ENCODE data around the gene PLA2G4B. TPM values are rescaled to one million over a fixed set of nuclear protein-coding genes. Genes with fewer than 3 reads are reported as not detected.

The PLA2G4B gene
- polyA plus RNA-seq, 1 donor (not counting 4 experiments of a cell fraction or from before 2014, with no cell fraction given): 8.6 TPM

DNA sequence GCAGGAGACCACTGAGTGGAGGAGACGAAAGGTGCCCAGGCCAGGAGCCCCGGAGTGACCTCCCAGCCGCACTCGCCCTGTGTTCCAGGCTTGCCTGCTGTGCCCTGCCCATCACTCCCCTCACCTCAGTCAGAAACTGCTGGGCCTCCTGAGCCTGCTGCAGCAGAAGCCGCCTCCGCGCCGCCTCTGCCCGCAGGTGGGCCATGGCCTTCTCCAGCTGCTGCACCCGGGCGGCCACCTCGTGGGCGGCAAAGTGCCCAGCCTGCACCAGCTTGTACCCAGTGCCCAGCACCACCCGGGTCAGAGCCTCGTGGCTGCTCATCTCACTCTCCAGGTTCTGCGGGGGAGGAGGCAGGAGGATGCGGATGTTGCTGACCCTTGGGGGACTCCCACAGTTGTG, 17.6 kb downstream of the PLA2G4B start:
- no peak for FAIRE-seq
- dilution Hi-C loops (cut with MboI; ENCODE audit: extremely low pct_ligation_motif_present, low sequenced_read_pairs): no loop called here

DNA sequence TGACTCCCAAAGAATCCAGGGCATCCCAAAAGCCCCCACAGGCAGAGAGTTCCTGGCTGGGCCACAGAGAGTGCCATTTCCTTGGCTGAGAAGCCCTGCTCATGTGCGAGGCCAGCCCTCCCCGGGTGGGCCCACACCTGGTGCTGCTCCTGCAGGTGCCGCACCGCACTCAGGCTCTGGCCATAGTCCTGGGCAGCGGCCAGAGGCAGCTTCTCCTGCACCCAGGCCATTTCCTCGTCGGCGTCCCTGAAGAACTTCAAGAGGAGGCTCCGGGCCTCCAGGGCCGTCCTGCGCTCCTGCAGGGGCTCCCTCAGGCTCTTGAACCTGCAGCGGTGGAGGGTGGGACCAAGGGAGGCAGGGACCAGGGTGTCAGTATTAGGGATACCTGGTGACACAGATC, 18.1 kb downstream of the PLA2G4B start:
- no peak for TF ChIP-seq EZH2 (IDR thresholded peaks at IDR 0.05; ENCODE audit: low read length)
- TF ChIP-seq, protein P1, sequence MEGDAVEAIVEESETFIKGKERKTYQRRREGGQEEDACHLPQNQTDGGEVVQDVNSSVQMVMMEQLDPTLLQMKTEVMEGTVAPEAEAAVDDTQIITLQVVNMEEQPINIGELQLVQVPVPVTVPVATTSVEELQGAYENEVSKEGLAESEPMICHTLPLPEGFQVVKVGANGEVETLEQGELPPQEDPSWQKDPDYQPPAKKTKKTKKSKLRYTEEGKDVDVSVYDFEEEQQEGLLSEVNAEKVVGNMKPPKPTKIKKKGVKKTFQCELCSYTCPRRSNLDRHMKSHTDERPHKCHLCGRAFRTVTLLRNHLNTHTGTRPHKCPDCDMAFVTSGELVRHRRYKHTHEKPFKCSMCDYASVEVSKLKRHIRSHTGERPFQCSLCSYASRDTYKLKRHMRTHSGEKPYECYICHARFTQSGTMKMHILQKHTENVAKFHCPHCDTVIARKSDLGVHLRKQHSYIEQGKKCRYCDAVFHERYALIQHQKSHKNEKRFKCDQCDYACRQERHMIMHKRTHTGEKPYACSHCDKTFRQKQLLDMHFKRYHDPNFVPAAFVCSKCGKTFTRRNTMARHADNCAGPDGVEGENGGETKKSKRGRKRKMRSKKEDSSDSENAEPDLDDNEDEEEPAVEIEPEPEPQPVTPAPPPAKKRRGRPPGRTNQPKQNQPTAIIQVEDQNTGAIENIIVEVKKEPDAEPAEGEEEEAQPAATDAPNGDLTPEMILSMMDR (optimal IDR thresholded peaks at IDR 0.05 in 1 of 3, IDR thresholded peaks at IDR 0.05 in 1 of 3, conservative IDR thresholded peaks at IDR 0.05 in 1 of 3; ENCODE audit: extremely low read depth in 1 of 3, insufficient read depth in 2 of 3, low read length in 3 of 3): no peak
- H3K27me3 ChIP-seq (ENCODE audit: control insufficient read depth, extremely low read depth, insufficient read depth, low read length): peaks cover 16% of the 10 kb centered on the region
- no peak overlapping the region for H3K9ac ChIP-seq (ENCODE audit: control insufficient read depth, extremely low read depth, insufficient read depth, low read length)
- no peaks in the 10 kb centered on the region for H3K9me3 ChIP-seq (ENCODE audit: control insufficient read depth, low read depth, low read length)
- dilution Hi-C loops (cut with MboI; ENCODE audit: extremely low pct_ligation_motif_present, low sequenced_read_pairs): no loop called here
- H3K79me2 ChIP-seq (ENCODE audit: control insufficient read depth, insufficient read depth, low read length): no peaks in the 10 kb centered on the region
- peaks cover 0 to 1% of the 10 kb centered on the region in 2 experiments for H3K36me3 ChIP-seq (ENCODE audit: control insufficient read depth in 2 of 2, extremely low read depth in 1 of 2, insufficient read depth in 2 of 2, low read length in 2 of 2)
- no peaks in the 10 kb centered on the region for H3K9me1 ChIP-seq (ENCODE audit: control insufficient read depth, extremely low read depth, insufficient read depth, low read length)
- no peak for FAIRE-seq
- no peak overlapping the region for H2AFZ ChIP-seq (ENCODE audit: control insufficient read depth, low read length)
- no peak for DNase-seq (ENCODE audit: low read depth, low spot score)
- H3K4me3 ChIP-seq (ENCODE audit: control insufficient read depth in 2 of 3, extremely low read depth in 1 of 3, insufficient read depth in 2 of 3, low read depth in 1 of 3, low read length in 3 of 3): no peak overlapping the region
- no peaks in the 10 kb centered on the region for H4K20me1 ChIP-seq (ENCODE audit: control insufficient read depth, extremely low read depth, insufficient read depth, low read length)
- H3K27ac ChIP-seq (ENCODE audit: control insufficient read depth, insufficient read depth, low read length): no peak overlapping the region
- no peaks in the 10 kb centered on the region for H3K4me1 ChIP-seq (ENCODE audit: control insufficient read depth, extremely low read depth, insufficient read depth, low read length)
- H3K4me2 ChIP-seq (ENCODE audit: control insufficient read depth, extremely low read depth, insufficient read depth, low read depth, low read length): no peak overlapping the region

More for the DNA sequence above, 17.6 kb downstream of the PLA2G4B start:
- H2AFZ ChIP-seq (ENCODE audit: control insufficient read depth, low read length): no peak overlapping the region
- DNase-seq (ENCODE audit: low read depth, low spot score): no peak
- H3K4me2 ChIP-seq (ENCODE audit: control insufficient read depth, extremely low read depth, insufficient read depth, low read depth, low read length): no peak overlapping the region
- H3K4me1 ChIP-seq (ENCODE audit: control insufficient read depth, extremely low read depth, insufficient read depth, low read length): no peaks in the 10 kb centered on the region
- H3K9me3 ChIP-seq (ENCODE audit: control insufficient read depth, low read depth, low read length): no peaks in the 10 kb centered on the region
- no peaks in the 10 kb centered on the region for H4K20me1 ChIP-seq (ENCODE audit: control insufficient read depth, extremely low read depth, insufficient read depth, low read length)
- TF ChIP-seq EZH2 (IDR thresholded peaks at IDR 0.05; ENCODE audit: low read length): no peak
- TF ChIP-seq, protein P1 (optimal IDR thresholded peaks at IDR 0.05 in 1 of 3, IDR thresholded peaks at IDR 0.05 in 1 of 3, conservative IDR thresholded peaks at IDR 0.05 in 1 of 3; ENCODE audit: extremely low read depth in 1 of 3, insufficient read depth in 2 of 3, low read length in 3 of 3): no peak
- H3K9ac ChIP-seq (ENCODE audit: control insufficient read depth, extremely low read depth, insufficient read depth, low read length): no peak overlapping the region
- no peak overlapping the region for H3K4me3 ChIP-seq (ENCODE audit: control insufficient read depth in 2 of 3, extremely low read depth in 1 of 3, insufficient read depth in 2 of 3, low read depth in 1 of 3, low read length in 3 of 3)
- H3K36me3 ChIP-seq (ENCODE audit: control insufficient read depth in 2 of 2, extremely low read depth in 1 of 2, insufficient read depth in 2 of 2, low read length in 2 of 2): peaks cover 0 to 1% of the 10 kb centered on the region in 2 experiments
- H3K9me1 ChIP-seq (ENCODE audit: control insufficient read depth, extremely low read depth, insufficient read depth, low read length): no peaks in the 10 kb centered on the region
- H3K27ac ChIP-seq (ENCODE audit: control insufficient read depth, insufficient read depth, low read length): no peak overlapping the region
- no peaks in the 10 kb centered on the region for H3K79me2 ChIP-seq (ENCODE audit: control insufficient read depth, insufficient read depth, low read length)
- peaks cover 16% of the 10 kb centered on the region for H3K27me3 ChIP-seq (ENCODE audit: control insufficient read depth, extremely low read depth, insufficient read depth, low read length)

All from keratinocyte (primary cell).